HG03432 (cell line): ENCODE data around the gene ZNF593OS.

Experiments used
- ATAC-seq: cut with Tn5 transposase; IDR thresholded peaks from one replicate; pipeline ENCODE4 v1.9.1; 2021; ENCODE audit warnings: mild to moderate bottlenecking, moderate library complexity; ENCODE audit not compliant: unreplicated experiment

The ZNF593OS gene

GRCh38 chr1:26160527-26161414 is 10.9 kb downstream of the ZNF593OS start:
- no peak for ATAC-seq

GRCh38 chr1:26159743-26160039 is 11.9 kb downstream of the ZNF593OS start:
- ATAC-seq, result no peak

- no peak for ATAC-seq
Measured at GRCh38 chr1:26158908-26159742, 12.5 kb downstream of the ZNF593OS start, which contains the start of gene FAM110D. FAM110D (plus strand) TSS chr1:26159079; CDS start chr1:26161292, 2,213 bp downstream.

GRCh38 chr1:26158271-26158907 is 13.2 kb downstream of the ZNF593OS start:
- ATAC-seq, result no peak

GRCh38 chr1:26156285-26157038 is 15.2 kb downstream of the ZNF593OS start:
- no peak for ATAC-seq

GRCh38 chr1:26155370-26156284 is 16.0 kb downstream of the ZNF593OS start:
- ATAC-seq, result no peak

- no peak for ATAC-seq
Measured at GRCh38 chr1:26154750-26155149, 16.9 kb downstream of the ZNF593OS start.

GRCh38 chr1:26153966-26154532 is 17.6 kb downstream of the ZNF593OS start:
- ATAC-seq, result no peak

GRCh38 chr1:26148887-26149286 is 22.7 kb downstream of the ZNF593OS start:
- no peak for ATAC-seq

- ATAC-seq, result no peak
Measured at GRCh38 chr1:26145960-26146294, 25.7 kb downstream of the ZNF593OS start.

GRCh38 chr1:26145041-26145959 is 26.3 kb downstream of the ZNF593OS start:
- no peak for ATAC-seq

GRCh38 chr1:26142159-26142558 is 29.5 kb downstream of the ZNF593OS start:
- no peak for ATAC-seq

GRCh38 chr1:26138974-26139558 is 32.6 kb downstream of the ZNF593OS start:
- ATAC-seq, result no peak

- no peak for ATAC-seq
Measured at GRCh38 chr1:26134466-26134865, 37.2 kb downstream of the ZNF593OS start.

- ATAC-seq, result no peak
Measured at GRCh38 chr1:26132834-26133167, 38.8 kb downstream of the ZNF593OS start.

GRCh38 chr1:26132128-26132833 is 39.4 kb downstream of the ZNF593OS start:
- ATAC-seq, result no peak

GRCh38 chr1:26130695-26131094 is 40.9 kb downstream of the ZNF593OS start:
- no peak for ATAC-seq

- ATAC-seq, result no peak
Measured at GRCh38 chr1:26129778-26130177, 41.9 kb downstream of the ZNF593OS start.
